A549 (cell line): ENCODE results near the gene SPIN3. TPM values are rescaled to one million over a fixed set of nuclear protein-coding genes. Genes with fewer than 3 reads are reported as not detected.

Experiments used
- ATAC-seq, 2 experiments: fragments of 200-7000 bp in 1 of 2; fragments of >200 bp in 1 of 2; cut with Nextera tagmentation in 1 of 2; cut with Tn5 transposase in 1 of 2; 3 replicates each; pipeline versions ENCODE4 v1.8.0 to v1.9.1; 2018 to 2020; ENCODE audit warnings: mild to moderate bottlenecking in 1 of 2, moderate library complexity in 1 of 2
- CTCF ChIA-PET: fragments of 300-600 bp; sonication (Branson Sonifier 250); formaldehyde crosslinking; extraction: SDS; loops from one replicate; lab custom pipeline; 2021; ENCODE audit warnings: antibody characterized with exemption, inconsistent platforms; lab: Yijun Ruan, JAX
- POLR2A ChIA-PET: fragments of 350-600 bp; formaldehyde crosslinking; extraction: SDS; loops from one replicate; lab custom pipeline; 2021; ENCODE audit warnings: antibody characterized with exemption, inconsistent platforms; lab: Yijun Ruan, JAX
- DNase-seq, 2 experiments: peaks; one replicate each; pipeline versions ENCODE4 v3.0.0 to v3.0.0-alpha.2; 2011 to 2016; ENCODE audit warnings: low read depth in 1 of 2, low spot score in 1 of 2
- FAIRE-seq: peaks from 2 replicates; lab custom pipeline; 2011; peaks lifted over from hg19 to GRCh38; lab: Jason Lieb, UNC
- H3K27ac ChIP-seq, 2 experiments: fragments of >200 bp; sonication (Bioruptor Twin); formaldehyde crosslinking; 3 replicates each; pipeline ENCODE4 v1.5.1; 2016 to 2017
- H3K4me1 ChIP-seq: fragments of >200 bp; sonication (Bioruptor Twin); formaldehyde crosslinking; 3 replicates; pipeline ENCODE4 v1.6.1; 2016
- H3K4me2 ChIP-seq: fragments of >200 bp; sonication (Bioruptor Twin); formaldehyde crosslinking; 3 replicates; pipeline ENCODE4 v1.6.1; 2016
- H3K4me3 ChIP-seq: fragments of >200 bp; sonication (Bioruptor Twin); formaldehyde crosslinking; 3 replicates; pipeline ENCODE4 v1.5.1; 2016
- H3K9me3 ChIP-seq: fragments of >200 bp; sonication (Bioruptor Twin); formaldehyde crosslinking; 3 replicates; pipeline ENCODE4 v1.6.1; 2016
- EHMT2 ChIP-seq: fragments of 200-600 bp; sonication (generic); IDR thresholded peaks from 2 replicates; pipeline ENCODE4 v1.6.1; 2016; ENCODE audit warnings: antibody characterized with exemption, low read depth, mild to moderate bottlenecking, moderate library complexity
- EP300 ChIP-seq, 2 experiments: fragments of >200 bp; sonication (Bioruptor Twin); formaldehyde crosslinking; IDR thresholded peaks; 2 replicates in 1 of 2; 3 replicates in 1 of 2; pipeline ENCODE4 v1.6.1; 2016 to 2017
- FOSL2 ChIP-seq, 2 experiments: fragments of 450-650 bp in 1 of 2; fragments of >200 bp in 1 of 2; sonication (Bioruptor Twin) in 1 of 2; formaldehyde crosslinking; IDR thresholded peaks; 2 replicates each; pipeline versions ENCODE4 v1.5.0 to v1.6.1; 2016 to 2020; ENCODE audit warnings: mild to moderate bottlenecking in 1 of 2, moderate library complexity in 1 of 2
- HEYL ChIP-seq: fragments of 250-450 bp; sonication (Bioruptor Pico); IDR thresholded peaks from 2 replicates; pipeline ENCODE4 v1.8.0; 2021; ENCODE audit warnings: mild to moderate bottlenecking, moderate library complexity
- HOXB13 ChIP-seq: fragments of 250-450 bp; sonication (Bioruptor Pico); IDR thresholded peaks from 2 replicates; pipeline ENCODE4 v1.5.0; 2020; ENCODE audit warnings: low read depth, mild to moderate bottlenecking, moderate library complexity
- HOXB5 ChIP-seq: fragments of 250-450 bp; sonication (Bioruptor Pico); IDR thresholded peaks from 2 replicates; pipeline ENCODE4 v1.5.0; 2020; ENCODE audit warnings: mild to moderate bottlenecking, moderate library complexity
- JUNB ChIP-seq: fragments of >200 bp; sonication (Bioruptor Twin); formaldehyde crosslinking; IDR thresholded peaks from 2 replicates; pipeline ENCODE4 v1.6.1; 2016
- KDM1A ChIP-seq: fragments of 200-600 bp; sonication (generic); IDR thresholded peaks from 2 replicates; pipeline ENCODE4 v1.6.1; 2016; ENCODE audit warnings: low read depth, mild to moderate bottlenecking
- MAFK ChIP-seq: fragments of 450-650 bp; IDR thresholded peaks from 2 replicates; pipeline ENCODE4 v1.6.1; 2014; ENCODE audit not compliant: partially characterized antibody
- MYC ChIP-seq: IDR thresholded peaks from 2 replicates; pipeline ENCODE4 v1.6.1; 2012; ENCODE audit warnings: mild to moderate bottlenecking, inconsistent platforms, low read length, improper control_type of control experiment, borderline replicate concordance
- PHF8 ChIP-seq: fragments of 200-600 bp; sonication (generic); IDR thresholded peaks from 2 replicates; pipeline ENCODE4 v1.6.1; 2016; ENCODE audit warnings: low read depth, mild to moderate bottlenecking, antibody characterized with exemption, moderate library complexity, borderline replicate concordance
- RAD21 ChIP-seq, 2 experiments: fragments of >200 bp in 1 of 2; sonication (Bioruptor Twin) in 1 of 2; formaldehyde crosslinking in 1 of 2; IDR thresholded peaks in 1 of 2; conservative IDR thresholded peaks in 1 of 2; 2 replicates in 1 of 2; 3 replicates in 1 of 2; pipeline ENCODE4 v1.6.1; 2012 to 2018; ENCODE audit warnings: inconsistent platforms in 1 of 2
- RARB ChIP-seq: fragments of 250-450 bp; sonication (Bioruptor Pico); IDR thresholded peaks from 2 replicates; pipeline ENCODE4 v1.8.0; 2021; ENCODE audit warnings: mild to moderate bottlenecking, moderate library complexity
- SMC3 ChIP-seq: fragments of >200 bp; sonication (Bioruptor Twin); formaldehyde crosslinking; IDR thresholded peaks from 3 replicates; pipeline ENCODE4 v1.6.1; 2018; ENCODE audit warnings: inconsistent platforms
- TFCP2L1 ChIP-seq: fragments of 250-450 bp; sonication (Bioruptor Pico); IDR thresholded peaks from 2 replicates; pipeline ENCODE4 v1.5.0; 2021; ENCODE audit warnings: mild to moderate bottlenecking
- ZC3H11A ChIP-seq: fragments of 450-650 bp; IDR thresholded peaks from 2 replicates; pipeline ENCODE4 v1.6.1; 2014; ENCODE audit warnings: antibody characterized with exemption, mild to moderate bottlenecking
- ZFP36 ChIP-seq: fragments of 450-650 bp; IDR thresholded peaks from 2 replicates; pipeline ENCODE4 v1.6.1; 2014; ENCODE audit warnings: borderline replicate concordance; ENCODE audit not compliant: partially characterized antibody
- ZNF302 ChIP-seq: fragments of 250-450 bp; sonication (Bioruptor Pico); IDR thresholded peaks from 2 replicates; pipeline ENCODE4 v1.9.0; 2021; ENCODE audit warnings: inconsistent platforms, mild to moderate bottlenecking, moderate library complexity
- WGBS: methylation state at CpG from one replicate; pipeline ENCODE4 v1.1.6; 2017; ENCODE audit errors: missing lambda C conversion rate; 5-methylcytosine and 5-hydroxymethylcytosine counted together
- polyA plus RNA-seq, 4 experiments: library from polyadenylated mRNA; depleted of rRNA in 3 of 4; stranded (reverse); fragments of >200 nt; fragmentation: RNase III in 1 of 4; extraction: RNeasy Plus Mini Kit Qiagen cat#74134 plus additional on column Dnase treatment in 1 of 4; gene quantifications; 2 replicates in 3 of 4; 3 replicates in 1 of 4; pipeline ENCODE4 v1.2.3, GENCODE V29; 2011 to 2017
- TF ChIP-seq, protein P1 (sequence below): fragments of >200 bp; sonication (Bioruptor Twin); formaldehyde crosslinking; IDR thresholded peaks from 3 replicates; pipeline ENCODE4 v1.6.1; 2016
- TF ChIP-seq, protein P2 (sequence below): IDR thresholded peaks from 2 replicates; pipeline ENCODE4 v1.6.1; 2012; ENCODE audit warnings: low read depth, borderline replicate concordance
- TF ChIP-seq, protein P3 (sequence below): fragments of >200 bp; sonication (Bioruptor Twin); formaldehyde crosslinking; IDR thresholded peaks from 2 replicates; pipeline ENCODE4 v1.6.1; 2016
- TF ChIP-seq, protein P4 (sequence below): fragments of 250-450 bp; sonication (Bioruptor Pico); IDR thresholded peaks from 2 replicates; pipeline ENCODE4 v1.5.0; 2021; ENCODE audit warnings: mild to moderate bottlenecking, moderate library complexity, borderline replicate concordance
- TF ChIP-seq, protein P5 (sequence below): fragments of >200 bp; sonication (Bioruptor Twin); formaldehyde crosslinking; IDR thresholded peaks from 3 replicates; pipeline ENCODE4 v1.5.1; 2016
- TF ChIP-seq, protein P6 (sequence below): fragments of 450-650 bp; IDR thresholded peaks from 2 replicates; pipeline ENCODE4 v1.6.1; 2014; ENCODE audit warnings: antibody characterized with exemption

The SPIN3 gene
- polyA plus RNA-seq, 2 of the 4 experiments (the other 2 are of a cell fraction), result 10.3 to 17.5 TPM

DNA sequence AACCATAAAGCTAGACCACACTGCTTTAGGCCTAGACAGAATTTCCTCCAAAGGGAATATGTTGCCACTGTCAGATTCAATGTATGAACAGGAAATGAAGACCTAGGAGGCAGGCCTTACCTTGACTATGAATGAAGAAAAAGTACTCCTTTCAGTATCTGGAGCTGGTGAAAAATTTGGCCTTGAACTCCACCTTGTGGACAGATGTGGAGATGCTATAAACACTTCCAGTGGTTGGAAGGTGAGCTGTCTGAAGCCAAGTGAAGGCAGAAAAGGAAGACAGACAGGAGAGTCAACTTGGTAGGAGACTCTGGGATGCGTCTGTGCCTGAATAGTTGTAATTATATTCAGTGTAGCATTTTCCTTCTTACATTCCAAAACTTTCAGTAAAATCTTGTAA lies 17.2 kb downstream of the SPIN3 start:
- WGBS, result 8% methylated on average over 1 of the region's 1 CpG
- Histone ChIP-seq H3K27ac (no peak overlapping the region), H3K4me1 (no peaks in the 10 kb centered on the region), H3K4me3 (no peak overlapping the region), H3K4me2 (no peak overlapping the region)
- FAIRE-seq (peak; percentile 100), DNase-seq (peak; percentile 18 to 46)
- CTCF ChIA-PET, result interaction anchor here (0.9 to 3.2 kb wide), 11 partner anchors 10 to 696 kb away, joined by 3 to 28 read pairs (median 4); partner anchors contain the start of gene SPIN3
- POLR2A ChIA-PET, result interaction anchor here (0.7 to 1.2 kb wide), 2 partner anchors 17 to 183 kb away, joined by 3 read pairs; partner anchors contain the start of gene SPIN3
- TF ChIP-seq SMC3, result peak; percentile 62
- TF ChIP-seq RAD21 (conservative IDR thresholded peaks at IDR 0.05 in 1 of 2, IDR thresholded peaks at IDR 0.05 in 1 of 2), result peak; percentile 64 to 68
- TF ChIP-seq HEYL, result no peak
- no peak for TF ChIP-seq JUNB
- TF ChIP-seq EP300 (IDR thresholded peaks at IDR 0.05), result no peak
- TF ChIP-seq, protein P1, sequence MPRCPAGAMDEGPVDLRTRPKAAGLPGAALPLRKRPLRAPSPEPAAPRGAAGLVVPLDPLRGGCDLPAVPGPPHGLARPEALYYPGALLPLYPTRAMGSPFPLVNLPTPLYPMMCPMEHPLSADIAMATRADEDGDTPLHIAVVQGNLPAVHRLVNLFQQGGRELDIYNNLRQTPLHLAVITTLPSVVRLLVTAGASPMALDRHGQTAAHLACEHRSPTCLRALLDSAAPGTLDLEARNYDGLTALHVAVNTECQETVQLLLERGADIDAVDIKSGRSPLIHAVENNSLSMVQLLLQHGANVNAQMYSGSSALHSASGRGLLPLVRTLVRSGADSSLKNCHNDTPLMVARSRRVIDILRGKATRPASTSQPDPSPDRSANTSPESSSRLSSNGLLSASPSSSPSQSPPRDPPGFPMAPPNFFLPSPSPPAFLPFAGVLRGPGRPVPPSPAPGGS, result no peak
- TF ChIP-seq MYC, result no peak
- TF ChIP-seq, protein P2, sequence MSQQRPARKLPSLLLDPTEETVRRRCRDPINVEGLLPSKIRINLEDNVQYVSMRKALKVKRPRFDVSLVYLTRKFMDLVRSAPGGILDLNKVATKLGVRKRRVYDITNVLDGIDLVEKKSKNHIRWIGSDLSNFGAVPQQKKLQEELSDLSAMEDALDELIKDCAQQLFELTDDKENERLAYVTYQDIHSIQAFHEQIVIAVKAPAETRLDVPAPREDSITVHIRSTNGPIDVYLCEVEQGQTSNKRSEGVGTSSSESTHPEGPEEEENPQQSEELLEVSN, result no peak
- no peak for TF ChIP-seq ZC3H11A
- no peak for TF ChIP-seq PHF8
- TF ChIP-seq ZNF302, result no peak
- TF ChIP-seq FOSL2 (IDR thresholded peaks at IDR 0.05), result no peak
- no peak for TF ChIP-seq FOSL2 (CRISPR knock-in tag; IDR thresholded peaks at IDR 0.05)
- TF ChIP-seq, protein P3, sequence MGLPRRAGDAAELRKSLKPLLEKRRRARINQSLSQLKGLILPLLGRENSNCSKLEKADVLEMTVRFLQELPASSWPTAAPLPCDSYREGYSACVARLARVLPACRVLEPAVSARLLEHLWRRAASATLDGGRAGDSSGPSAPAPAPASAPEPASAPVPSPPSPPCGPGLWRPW, result no peak
- no peak for TF ChIP-seq HOXB13
- no peak for TF ChIP-seq KDM1A
- TF ChIP-seq, protein P4, sequence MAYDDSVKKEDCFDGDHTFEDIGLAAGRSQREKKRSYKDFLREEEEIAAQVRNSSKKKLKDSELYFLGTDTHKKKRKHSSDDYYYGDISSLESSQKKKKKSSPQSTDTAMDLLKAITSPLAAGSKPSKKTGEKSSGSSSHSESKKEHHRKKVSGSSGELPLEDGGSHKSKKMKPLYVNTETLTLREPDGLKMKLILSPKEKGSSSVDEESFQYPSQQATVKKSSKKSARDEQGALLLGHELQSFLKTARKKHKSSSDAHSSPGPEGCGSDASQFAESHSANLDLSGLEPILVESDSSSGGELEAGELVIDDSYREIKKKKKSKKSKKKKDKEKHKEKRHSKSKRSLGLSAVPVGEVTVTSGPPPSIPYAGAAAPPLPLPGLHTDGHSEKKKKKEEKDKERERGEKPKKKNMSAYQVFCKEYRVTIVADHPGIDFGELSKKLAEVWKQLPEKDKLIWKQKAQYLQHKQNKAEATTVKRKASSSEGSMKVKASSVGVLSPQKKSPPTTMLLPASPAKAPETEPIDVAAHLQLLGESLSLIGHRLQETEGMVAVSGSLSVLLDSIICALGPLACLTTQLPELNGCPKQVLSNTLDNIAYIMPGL (CRISPR knock-in tag), result no peak
- no peak for TF ChIP-seq TFCP2L1 (CRISPR knock-in tag)
- TF ChIP-seq MAFK, result no peak
- TF ChIP-seq, protein P5, sequence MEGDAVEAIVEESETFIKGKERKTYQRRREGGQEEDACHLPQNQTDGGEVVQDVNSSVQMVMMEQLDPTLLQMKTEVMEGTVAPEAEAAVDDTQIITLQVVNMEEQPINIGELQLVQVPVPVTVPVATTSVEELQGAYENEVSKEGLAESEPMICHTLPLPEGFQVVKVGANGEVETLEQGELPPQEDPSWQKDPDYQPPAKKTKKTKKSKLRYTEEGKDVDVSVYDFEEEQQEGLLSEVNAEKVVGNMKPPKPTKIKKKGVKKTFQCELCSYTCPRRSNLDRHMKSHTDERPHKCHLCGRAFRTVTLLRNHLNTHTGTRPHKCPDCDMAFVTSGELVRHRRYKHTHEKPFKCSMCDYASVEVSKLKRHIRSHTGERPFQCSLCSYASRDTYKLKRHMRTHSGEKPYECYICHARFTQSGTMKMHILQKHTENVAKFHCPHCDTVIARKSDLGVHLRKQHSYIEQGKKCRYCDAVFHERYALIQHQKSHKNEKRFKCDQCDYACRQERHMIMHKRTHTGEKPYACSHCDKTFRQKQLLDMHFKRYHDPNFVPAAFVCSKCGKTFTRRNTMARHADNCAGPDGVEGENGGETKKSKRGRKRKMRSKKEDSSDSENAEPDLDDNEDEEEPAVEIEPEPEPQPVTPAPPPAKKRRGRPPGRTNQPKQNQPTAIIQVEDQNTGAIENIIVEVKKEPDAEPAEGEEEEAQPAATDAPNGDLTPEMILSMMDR, result peak; percentile 49
- no peak for TF ChIP-seq ZFP36
- TF ChIP-seq EHMT2, result no peak
- TF ChIP-seq, protein P6, sequence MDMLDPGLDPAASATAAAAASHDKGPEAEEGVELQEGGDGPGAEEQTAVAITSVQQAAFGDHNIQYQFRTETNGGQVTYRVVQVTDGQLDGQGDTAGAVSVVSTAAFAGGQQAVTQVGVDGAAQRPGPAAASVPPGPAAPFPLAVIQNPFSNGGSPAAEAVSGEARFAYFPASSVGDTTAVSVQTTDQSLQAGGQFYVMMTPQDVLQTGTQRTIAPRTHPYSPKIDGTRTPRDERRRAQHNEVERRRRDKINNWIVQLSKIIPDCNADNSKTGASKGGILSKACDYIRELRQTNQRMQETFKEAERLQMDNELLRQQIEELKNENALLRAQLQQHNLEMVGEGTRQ, result no peak
- TF ChIP-seq HOXB5 (CRISPR knock-in tag), result no peak
- no peak for TF ChIP-seq RARB (CRISPR knock-in tag)
- TF ChIP-seq, all 56 proteins: peak for 3
- H3K9me3 ChIP-seq, result no peaks in the 10 kb centered on the region
- ATAC-seq, result peak; percentile 82 to 89
